Activated CD8-positive, alpha-beta memory T cell treated with anti-CD3 and anti-CD28 coated beads for 1 hour (primary cell): ENCODE results near the gene TMEM17.

Source experiments
- DNase-seq, 2 donors: peaks; one replicate each; pipeline ENCODE4 v3.0.0-alpha.2; 2020; ENCODE audit warnings: low read depth in 1 of 2; ENCODE audit errors: extremely low read depth in 1 of 2

Gene TMEM17

GRCh38 chr2:62512384-62512783 lies 6.4 kb upstream of the TMEM17 start:
- DNase-seq = no peak

DNA sequence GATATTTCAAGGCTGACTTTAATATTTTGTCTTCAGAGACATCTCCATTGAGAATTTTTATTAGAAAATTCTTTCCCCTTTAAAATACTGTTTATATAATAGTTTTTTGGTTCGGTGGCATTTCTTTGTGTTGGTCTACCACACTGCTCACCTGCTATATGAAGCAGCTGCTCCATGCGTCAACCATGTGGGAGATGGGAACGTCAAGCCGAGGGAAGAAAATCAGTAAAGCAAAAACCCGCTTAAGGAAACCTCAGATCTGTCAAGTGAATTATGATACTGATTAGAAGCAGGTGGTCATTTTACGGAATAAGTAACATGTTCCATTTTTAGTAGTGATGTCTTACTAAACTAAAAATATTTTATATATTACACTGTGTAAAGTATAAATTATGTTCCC lies 5.6 kb upstream of the TMEM17 start:
- DNase-seq = no peak

GRCh38 chr2:62506421-62506750 lies 391 bp upstream of the TMEM17 start:
- no peak for DNase-seq

DNA sequence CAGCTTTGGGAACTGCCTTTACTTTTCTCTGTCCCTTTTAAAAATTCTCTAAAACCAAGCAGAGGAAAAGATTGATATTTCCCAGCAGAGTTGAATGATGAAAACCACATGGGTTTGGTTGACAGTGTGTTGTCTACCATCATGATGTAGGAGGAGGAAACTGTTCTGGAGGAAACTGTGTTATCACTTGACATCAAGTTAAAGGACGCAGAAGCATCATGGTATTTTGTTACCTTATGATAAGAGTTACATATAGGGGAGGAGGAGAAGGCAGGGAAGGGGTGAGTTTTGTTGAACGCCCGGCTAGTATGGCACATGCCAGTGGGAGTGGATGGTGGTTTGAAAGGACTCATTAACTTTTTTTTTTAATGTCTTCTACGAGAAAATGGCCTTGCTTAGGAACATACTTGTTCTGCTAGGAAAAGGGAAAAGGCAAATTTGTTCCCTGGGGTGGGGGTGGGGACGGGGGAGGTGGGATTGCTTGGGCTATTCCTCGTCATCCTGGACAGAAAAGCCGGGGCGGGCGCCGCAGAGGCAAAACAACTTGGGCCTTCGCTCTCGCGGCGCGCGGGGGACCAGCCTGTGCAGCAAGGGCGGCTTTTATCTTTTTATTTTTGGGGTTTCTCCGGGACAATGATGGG lies 766 bp downstream of the TMEM17 start:
- no peak for DNase-seq

GRCh38 chr2:62504657-62505056 lies 1.3 kb downstream of the TMEM17 start:
- DNase-seq = no peak

DNA sequence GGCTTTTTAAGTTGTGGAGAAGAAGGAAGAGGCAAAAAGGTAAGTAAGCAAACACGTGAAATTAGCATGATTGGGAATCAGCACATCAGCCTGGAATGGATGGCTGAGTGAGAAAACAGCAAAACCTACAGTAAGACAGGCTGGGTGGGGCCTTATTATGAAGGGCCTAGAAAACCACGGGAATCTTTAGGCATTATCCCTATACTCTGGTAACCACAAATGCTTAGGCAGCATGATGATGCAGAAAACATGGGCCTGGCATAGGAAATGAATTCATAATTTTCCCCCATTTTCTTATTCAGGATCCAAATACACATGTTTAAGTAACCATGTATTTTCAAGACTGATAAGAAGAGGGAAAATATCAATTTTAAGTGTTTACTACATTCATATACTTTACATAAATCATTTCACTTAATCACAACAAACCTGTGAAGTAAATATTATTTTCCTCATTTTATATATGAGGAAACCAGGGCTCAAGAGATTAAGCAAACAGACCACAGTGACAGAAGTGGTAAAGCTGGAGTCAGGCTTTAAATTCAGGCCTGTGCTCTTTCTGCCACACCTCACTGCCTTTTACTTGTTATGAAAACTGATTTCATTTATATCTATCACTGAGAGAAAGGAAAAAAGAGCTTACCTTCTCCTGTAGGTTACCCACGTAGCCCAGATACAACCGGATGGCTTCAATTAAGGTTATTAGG lies 4.0 kb downstream of the TMEM17 start:
- no peak for DNase-seq

DNA sequence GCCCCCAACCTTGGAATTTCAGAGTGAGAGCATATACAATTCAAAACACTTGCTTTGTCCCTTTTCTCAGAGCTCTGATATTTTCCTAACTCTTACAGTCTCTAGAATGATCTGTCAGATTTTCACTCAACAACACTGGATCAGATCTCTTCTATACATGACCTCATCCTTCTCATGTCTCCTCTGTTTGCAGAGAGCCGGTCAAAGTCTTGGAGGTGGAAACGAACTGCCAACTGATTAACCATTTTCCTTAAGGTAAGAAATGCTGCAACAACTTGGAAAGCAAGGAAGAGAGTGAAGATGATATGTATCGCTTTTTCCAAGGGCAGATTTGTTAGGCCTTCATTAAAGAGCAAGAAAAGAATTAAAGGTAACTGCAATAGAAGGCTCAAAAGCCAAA lies 4.9 kb downstream of the TMEM17 start:
- DNase-seq = no peak

DNA sequence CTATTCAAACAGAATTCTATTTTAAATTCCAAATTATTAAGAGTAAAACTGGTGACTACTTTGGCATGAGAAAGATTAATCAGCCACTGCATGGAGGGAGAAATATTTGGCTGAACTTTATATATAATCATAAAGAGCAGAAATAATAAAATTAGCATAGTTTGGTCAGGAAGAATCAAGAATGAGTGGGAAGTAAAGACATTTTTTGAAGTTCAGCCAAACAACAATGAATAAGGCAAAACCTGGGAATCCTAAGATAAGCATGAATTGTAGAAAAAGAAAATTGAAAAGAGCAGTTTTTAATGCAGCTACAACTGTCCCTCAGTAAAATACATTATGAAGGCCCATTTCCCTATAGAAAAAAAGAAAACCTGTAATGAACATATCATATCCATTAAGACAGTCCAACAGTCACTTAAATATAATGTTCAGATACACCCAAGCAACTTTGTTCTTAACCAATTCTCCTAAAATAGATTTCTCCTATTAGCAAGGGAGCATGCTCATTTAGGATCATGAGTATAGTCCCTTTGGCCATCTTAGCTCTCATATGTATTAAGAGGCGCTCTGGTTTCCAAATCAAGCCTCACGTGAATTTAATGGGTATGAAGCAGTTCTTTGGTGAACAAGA lies 6.5 kb downstream of the TMEM17 start:
- no peak for DNase-seq

DNA sequence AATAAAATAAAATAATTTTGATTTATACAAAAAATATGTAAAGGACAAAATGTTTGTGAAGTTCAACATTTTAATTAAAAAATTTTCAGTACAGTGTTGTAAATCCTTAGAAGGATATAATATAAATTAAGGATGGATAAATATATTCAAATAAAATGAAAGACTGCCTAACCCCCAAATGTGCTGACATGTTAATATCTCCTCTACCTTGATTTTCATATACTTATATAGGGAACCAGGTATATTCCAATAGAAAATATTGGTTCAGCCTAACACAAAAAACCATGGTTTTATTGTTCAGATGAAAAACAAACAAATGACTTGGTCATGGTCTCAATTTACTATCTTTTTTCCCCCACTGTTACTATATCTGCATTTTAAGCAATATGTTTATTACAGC lies 7.3 kb downstream of the TMEM17 start:
- DNase-seq = no peak

DNA sequence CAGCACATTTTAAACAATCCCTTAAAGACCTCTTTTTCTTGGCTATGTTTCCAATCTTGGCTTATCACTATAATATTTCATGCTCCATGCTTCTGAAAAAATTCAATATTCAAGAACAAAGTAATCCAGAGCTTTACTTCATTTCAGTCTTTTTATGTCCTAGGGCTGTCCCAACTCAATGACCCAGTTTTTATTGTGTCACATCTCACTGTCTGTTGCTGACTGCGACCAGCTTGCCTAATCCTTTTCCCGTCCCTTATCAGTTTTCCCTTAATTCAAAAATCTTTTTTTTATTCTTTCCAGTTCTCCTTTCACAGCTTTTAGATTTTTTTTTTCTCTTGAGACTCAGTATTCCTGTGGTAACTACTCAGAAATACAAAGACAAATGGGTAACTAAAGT lies 10.2 kb downstream of the TMEM17 start:
- no peak for DNase-seq

- DNase-seq = no peak
Observed at GRCh38 chr2:62492048-62492447, 13.9 kb downstream of the TMEM17 start.

GRCh38 chr2:62489702-62490101 lies 16.3 kb downstream of the TMEM17 start:
- no peak for DNase-seq

GRCh38 chr2:62489162-62489561 lies 16.8 kb downstream of the TMEM17 start:
- no peak for DNase-seq

DNA sequence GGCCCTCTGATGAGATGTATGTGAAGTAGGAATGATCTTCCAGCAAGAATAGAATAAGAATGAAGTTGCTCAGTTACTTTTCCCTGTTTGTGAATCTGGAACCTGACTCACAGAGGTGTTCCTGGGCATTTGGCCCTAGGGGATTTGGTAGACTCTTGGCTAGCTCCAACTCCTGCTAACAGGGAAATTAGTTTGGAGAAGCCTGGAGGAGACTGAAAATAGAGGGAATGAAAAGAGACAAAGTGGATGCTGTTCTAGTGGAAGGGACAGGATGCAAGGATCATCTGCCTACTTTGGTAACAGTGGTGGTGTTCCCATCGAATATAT lies 19.6 kb downstream of the TMEM17 start:
- DNase-seq = no peak

- DNase-seq = no peak
Observed at GRCh38 chr2:62485761-62486438, 20.1 kb downstream of the TMEM17 start.

- no peak for DNase-seq
Observed at GRCh38 chr2:62482558-62483352, 23.2 kb downstream of the TMEM17 start.

- no peak for DNase-seq
Observed at GRCh38 chr2:62479917-62480316, 26.1 kb downstream of the TMEM17 start.

GRCh38 chr2:62478093-62478580 lies 27.9 kb downstream of the TMEM17 start:
- DNase-seq = no peak

DNA sequence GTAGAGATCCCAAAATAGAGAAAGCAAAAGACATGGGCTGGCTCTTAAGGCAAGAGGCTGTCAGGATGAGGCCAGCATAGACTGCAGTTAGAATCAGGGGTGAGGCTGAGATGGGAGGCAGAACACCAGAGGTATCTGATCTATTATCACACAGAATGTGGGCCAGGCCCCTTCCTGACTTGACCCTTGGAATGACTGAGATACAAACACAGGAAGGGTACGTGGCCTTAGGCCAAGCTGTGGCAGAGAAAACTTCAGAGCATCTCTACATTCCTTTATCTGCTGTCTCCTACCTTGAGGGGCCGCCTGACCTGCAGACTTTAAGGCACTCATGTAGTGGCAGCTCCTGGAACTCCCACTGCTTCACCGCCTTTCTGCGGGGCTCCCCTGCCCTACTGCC lies 28.4 kb downstream of the TMEM17 start:
- DNase-seq = no peak

DNA sequence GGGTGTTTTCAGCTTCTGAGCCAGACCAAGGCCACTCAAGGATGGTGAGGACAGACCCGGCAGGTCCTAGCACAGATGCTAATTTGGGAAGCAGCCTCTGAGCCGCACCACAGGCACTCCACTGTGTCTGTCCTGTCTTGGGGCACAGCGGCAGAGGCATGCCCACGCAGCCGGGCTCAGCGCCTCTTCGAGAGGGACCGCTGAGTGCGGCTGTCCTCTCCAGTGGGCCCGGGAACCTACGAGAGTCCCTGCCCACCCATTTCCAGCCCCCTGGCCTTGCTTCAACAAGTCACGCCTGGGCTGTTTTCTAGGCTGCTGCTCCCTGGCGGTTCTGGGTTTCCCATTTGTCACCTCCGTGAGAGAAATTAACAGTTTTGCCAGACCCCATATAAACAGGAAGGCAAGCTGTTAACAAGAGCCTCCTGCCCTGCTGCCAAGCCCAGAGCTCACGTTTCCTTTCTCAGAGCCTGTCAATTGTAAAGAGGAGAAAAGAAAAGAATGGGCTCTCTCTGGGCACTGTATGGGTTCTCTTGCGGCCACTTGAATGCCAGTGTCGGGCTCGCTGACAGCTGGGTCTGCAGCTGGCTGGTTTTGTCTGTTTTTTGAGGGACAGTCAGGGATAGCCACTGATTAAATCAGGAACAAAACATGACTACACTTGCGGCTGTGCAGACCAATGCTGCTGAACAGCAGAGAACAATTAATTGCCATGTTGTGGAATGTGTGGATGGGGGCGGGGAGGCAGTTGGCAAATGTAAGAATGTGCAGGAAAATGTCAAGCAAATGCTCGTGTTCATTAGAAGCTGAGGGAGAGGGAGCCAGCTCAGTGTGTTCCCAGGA lies 30.6 kb downstream of the TMEM17 start:
- DNase-seq = no peak
